HG02973 (cell line): ENCODE data around the gene IRX6.

Experiments used
- ATAC-seq: cut with Tn5 transposase; IDR thresholded peaks from one replicate; pipeline ENCODE4 v1.9.1; 2021; ENCODE audit warnings: moderate library complexity; ENCODE audit not compliant: unreplicated experiment

IRX6 gene

GRCh38 chr16:55323637-55324271 is at the start of gene IRX6:
Gene IRX6 (plus strand): TSS chr16:55324203. CDS start chr16:55325092, 889 bp downstream.
- ATAC-seq = no peak

GRCh38 chr16:55274391-55274790 is 49.6 kb upstream of the IRX6 start:
- no peak for ATAC-seq

GRCh38 chr16:55275167-55275566 is 48.8 kb upstream of the IRX6 start:
- no peak for ATAC-seq

GRCh38 chr16:55275869-55276268 is 48.1 kb upstream of the IRX6 start:
- no peak for ATAC-seq

GRCh38 chr16:55277536-55277935 is 46.5 kb upstream of the IRX6 start:
- no peak for ATAC-seq

GRCh38 chr16:55279598-55279997 is 44.4 kb upstream of the IRX6 start:
- ATAC-seq = no peak

GRCh38 chr16:55280587-55280986 is 43.4 kb upstream of the IRX6 start:
- no peak for ATAC-seq

DNA sequence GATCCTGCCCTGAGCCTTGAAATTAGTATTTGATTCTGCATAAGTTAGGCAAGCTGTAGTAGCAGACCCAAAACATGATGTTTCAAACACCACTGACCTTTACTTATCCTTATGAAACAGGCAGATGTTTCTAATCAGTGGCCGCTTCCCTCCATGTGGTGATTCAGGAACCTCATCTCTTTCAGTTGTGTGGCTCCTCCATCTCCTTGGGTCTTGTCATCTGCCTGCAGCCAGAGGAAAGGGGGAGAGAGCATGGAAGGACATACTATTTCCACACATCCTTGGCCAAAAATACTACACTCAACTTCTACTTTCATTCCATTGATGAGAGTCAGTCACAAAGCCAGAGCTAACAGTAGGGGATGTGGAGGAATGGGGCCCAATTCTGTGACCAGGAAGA is 41.6 kb upstream of the IRX6 start:
- no peak for ATAC-seq

GRCh38 chr16:55283812-55284717 is 39.9 kb upstream of the IRX6 start:
- ATAC-seq = no peak

DNA sequence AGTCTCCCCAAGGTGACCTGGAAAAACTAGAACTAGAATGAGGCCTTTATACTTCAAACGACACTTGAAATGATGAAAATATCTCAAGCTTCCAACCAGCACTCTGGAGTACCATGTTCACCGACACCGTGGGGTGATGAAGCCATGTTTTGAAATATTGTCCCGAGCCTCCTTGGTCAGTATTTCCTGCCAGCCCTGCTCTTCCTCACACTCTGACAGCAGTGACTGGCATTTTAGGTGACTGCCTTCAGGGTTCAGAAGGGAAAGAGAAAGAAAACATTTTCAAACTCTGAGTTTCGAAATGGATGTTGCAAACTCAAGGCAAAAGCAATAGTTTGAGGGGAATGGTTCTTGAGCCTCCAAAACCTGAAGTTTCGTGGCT is 39.3 kb upstream of the IRX6 start:
- no peak for ATAC-seq

- no peak for ATAC-seq
Observed at GRCh38 chr16:55285586-55285985, 38.4 kb upstream of the IRX6 start.

DNA sequence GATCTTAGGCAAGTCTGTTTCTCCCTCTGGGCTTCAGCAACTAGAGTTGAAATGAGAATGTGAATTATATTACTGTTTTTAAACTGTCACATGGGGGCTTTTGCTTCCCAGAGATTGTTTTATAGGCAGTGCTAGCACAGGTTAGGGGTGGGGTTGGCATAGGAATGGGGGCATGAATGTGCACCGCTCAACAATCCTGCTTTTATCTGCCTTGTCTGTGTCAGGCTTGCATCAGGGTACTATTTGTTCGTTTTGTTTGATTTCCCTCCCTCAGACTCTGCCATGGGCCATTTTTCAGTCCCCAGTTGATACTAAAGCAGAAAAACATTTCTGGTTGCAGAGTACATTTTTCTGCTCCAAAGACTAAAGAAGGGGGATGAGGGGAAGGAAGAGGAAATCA is 34.6 kb upstream of the IRX6 start:
- no peak for ATAC-seq

- ATAC-seq = no peak
Observed at GRCh38 chr16:55291847-55292246, 32.2 kb upstream of the IRX6 start.

DNA sequence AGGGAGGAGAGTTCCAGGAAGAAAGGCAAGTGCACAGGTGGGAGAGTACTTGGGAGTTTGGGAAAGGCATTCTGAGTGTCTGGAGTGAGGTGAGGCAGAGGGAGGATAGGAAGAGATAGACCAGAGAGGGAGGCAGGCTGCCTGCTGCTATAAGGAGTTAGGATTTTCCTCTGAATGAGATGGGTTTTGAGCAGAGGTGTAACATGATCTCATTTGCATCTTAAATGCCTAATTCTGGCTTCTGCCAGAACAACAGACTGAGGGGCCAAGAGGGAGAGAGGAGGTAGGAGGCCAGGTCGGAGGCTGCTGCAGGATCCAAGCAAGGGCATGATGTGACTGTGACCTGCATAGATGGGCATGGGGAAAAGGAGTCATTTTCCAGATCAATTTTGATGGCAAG is 31.5 kb upstream of the IRX6 start:
- no peak for ATAC-seq

GRCh38 chr16:55294129-55294528 is 29.9 kb upstream of the IRX6 start:
- ATAC-seq = no peak

DNA sequence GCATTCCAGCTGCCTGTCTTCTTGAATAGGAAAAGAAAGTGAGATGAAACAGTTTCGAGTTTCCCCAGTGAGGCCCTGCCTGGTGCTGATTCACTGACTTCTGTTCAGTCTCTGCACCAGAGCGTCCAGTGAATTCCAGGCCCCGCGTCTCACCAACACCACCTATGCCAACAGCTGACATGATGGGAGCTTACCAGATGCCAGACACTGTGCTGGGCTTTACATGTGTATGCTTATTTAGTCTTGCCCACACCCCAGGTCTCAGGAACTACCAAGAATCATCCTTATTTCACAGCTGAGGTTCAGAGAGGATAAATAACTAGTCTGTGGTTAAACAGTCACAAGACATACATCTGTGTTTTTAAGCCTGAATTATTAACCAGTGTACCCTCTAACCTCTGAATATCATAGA is 29.1 kb upstream of the IRX6 start:
- ATAC-seq = no peak

DNA sequence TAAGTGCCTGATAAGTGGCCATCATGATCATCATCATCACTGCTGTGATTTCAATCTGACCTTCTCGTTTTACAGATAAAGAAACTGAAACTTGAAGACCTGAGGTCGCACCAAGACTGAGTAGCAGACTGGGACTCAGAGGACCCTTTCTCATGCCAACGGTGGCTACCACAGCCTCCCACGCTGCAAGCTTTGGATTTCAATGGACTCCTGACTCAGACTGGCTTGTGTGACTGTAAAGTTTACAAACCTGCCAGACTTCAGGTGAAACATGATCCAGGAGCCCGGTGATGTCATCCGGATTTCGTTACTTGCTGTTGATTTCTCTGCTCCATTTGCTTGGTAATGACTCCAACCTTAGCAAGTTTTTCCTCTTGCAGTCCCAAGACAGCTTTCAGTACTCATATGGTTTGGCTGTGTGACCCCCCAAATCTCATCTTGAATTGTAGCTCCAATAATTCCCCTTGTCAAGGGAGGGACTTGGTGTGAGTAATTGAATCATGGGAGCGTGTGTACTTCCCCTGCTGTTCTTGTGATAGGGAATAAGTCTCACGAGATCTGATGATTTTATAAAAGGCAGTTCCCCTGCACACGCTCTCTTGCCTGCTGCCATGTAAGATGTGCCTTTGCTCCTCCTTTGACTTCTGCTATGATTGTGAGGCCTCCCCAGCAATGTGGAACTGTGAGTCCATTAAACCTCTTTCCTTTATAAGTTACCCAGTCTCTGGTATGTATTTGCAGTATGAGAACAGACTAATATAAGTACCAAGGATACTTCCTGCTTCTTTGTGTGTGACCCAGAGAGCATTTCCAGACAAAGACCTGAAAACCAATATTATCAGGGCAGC is 26.7 kb upstream of the IRX6 start:
- ATAC-seq = no peak

- ATAC-seq = no peak
Observed at GRCh38 chr16:55297910-55298479, 26.0 kb upstream of the IRX6 start.

GRCh38 chr16:55301385-55302008 is 22.5 kb upstream of the IRX6 start:
- no peak for ATAC-seq

DNA sequence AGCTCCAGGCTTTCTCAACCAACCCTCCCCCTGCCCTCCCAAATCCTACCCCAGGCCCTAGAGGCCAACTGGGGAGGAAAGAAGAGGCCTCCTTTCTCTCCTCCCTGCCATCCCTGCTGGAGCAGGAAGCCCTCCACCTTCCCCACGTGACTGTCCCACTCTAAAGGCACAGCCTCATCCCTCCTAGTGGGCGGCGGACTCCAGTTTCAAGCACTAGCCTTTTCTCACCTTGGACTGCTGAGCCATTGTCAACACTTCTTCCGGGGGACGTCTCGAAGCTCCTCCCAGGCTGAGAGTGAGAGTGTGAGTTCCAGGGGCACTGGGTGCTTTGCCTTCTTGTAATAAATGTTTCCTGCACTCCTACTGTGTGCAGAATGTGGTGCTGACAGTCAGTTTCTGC is 21.4 kb upstream of the IRX6 start:
- no peak for ATAC-seq

- ATAC-seq = no peak
Observed at GRCh38 chr16:55308973-55309372, 15.0 kb upstream of the IRX6 start.
